ENCODE data around the gene FLNC.

The FLNC gene

GRCh38 chr7:128849156-128849515, 18.9 kb downstream of the FLNC start:
- no peak for DNase-seq (ENCODE audit: extremely low read depth, low read depth)
- H3K4me3 ChIP-seq (replicated peaks; ENCODE audit: low read depth, low read length), result no peak overlapping the region
- no peak for TF ChIP-seq CTCF (IDR thresholded peaks at IDR 0.05; ENCODE audit: low read depth, low read length, missing control alignments)

GRCh38 chr7:128849804-128850490, 19.7 kb downstream of the FLNC start:
- no peak for TF ChIP-seq CTCF (IDR thresholded peaks at IDR 0.05; ENCODE audit: low read depth, low read length, missing control alignments)
- no peak overlapping the region for H3K4me3 ChIP-seq (replicated peaks; ENCODE audit: low read depth, low read length)

DNA sequence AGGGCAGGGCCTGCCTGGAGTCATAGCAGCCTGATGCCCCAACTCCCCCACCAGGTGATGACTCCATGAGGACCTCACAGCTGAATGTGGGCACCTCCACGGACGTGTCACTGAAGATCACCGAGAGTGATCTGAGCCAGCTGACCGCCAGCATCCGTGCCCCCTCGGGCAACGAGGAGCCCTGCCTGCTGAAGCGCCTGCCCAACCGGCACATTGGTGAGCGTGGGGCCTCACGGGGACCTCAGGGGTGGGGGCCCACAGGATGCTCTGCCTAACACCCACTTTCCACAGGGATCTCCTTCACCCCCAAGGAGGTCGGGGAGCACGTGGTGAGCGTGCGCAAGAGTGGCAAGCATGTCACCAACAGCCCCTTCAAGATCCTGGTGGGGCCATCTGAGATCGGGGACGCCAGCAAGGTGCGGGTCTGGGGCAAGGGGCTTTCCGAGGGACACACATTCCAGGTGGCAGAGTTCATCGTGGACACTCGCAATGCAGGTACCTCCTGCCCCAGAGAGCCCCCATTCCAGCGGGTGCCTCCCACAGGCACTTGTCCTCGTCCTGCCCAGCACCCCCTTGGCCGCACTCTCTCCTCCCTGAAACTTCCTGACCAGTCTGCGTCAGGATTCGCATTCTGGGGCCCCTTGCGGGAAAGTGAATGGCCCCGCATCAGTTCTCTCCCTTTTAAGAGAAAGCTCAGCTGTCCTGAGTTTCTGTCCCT, 22.5 kb downstream of the FLNC start:
- no peak overlapping the region for H3K4me3 ChIP-seq (replicated peaks; ENCODE audit: low read depth, low read length)
- TF ChIP-seq CTCF (IDR thresholded peaks at IDR 0.05; ENCODE audit: low read depth, low read length, missing control alignments), result no peak
- DNase-seq (ENCODE audit: extremely low read depth, low read depth), result no peak

More at GRCh38 chr7:128849804-128850490, 19.7 kb downstream of the FLNC start:
- DNase-seq (ENCODE audit: extremely low read depth, low read depth), result no peak

DNA sequence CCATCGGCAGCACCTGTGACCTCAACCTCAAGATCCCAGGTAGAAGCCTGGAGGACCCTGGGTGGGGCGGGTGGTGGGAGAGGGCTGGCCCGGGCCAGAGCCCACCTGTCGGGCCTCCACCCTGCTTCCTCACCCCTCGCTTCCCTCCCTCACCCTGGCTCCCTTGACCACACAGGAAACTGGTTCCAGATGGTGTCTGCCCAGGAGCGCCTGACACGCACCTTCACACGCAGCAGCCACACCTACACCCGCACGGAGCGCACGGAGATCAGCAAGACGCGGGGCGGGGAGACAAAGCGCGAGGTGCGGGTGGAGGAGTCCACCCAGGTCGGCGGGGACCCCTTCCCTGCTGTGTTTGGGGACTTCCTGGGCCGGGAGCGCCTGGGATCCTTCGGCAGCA, 23.6 kb downstream of the FLNC start:
- no peak overlapping the region for H3K4me3 ChIP-seq (replicated peaks; ENCODE audit: low read depth, low read length)
- no peak for DNase-seq (ENCODE audit: extremely low read depth, low read depth)
- TF ChIP-seq CTCF (IDR thresholded peaks at IDR 0.05; ENCODE audit: low read depth, low read length, missing control alignments), result no peak

DNA sequence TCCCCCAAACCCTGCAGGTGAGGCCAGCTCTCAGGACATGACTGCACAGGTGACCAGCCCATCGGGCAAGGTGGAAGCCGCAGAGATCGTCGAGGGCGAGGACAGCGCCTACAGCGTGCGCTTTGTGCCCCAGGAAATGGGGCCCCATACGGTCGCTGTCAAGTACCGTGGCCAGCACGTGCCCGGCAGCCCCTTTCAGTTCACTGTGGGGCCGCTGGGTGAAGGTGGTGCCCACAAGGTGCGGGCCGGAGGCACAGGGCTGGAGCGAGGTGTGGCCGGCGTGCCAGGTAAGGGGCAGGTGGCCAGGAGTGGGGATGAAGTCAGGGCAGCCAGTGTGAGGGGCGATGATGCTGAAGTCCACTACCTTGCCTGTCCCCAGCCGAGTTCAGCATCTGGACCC, 24.2 kb downstream of the FLNC start:
- no peak for TF ChIP-seq CTCF (IDR thresholded peaks at IDR 0.05; ENCODE audit: low read depth, low read length, missing control alignments)
- no peak overlapping the region for H3K4me3 ChIP-seq (replicated peaks; ENCODE audit: low read depth, low read length)
- no peak for DNase-seq (ENCODE audit: extremely low read depth, low read depth)

DNA sequence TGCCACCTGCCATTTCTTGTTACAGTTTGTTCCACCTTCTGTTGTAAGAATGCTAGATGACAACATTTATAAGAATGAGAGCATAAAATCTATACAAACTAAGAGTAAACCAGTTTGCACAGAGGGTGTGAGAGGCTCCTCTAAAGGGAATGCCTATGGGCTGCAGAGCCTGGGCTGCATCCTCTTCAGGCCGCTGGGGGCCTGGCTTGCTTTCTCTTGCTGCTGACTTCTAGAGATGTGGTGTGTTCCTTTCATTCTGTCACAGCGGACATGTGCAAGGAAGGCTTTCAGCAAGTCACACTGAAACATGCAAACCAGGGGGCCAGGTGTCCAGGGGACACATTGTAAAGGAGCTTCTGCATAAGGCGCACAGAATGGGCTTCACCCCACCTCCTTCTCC, 25.4 kb downstream of the FLNC start:
- TF ChIP-seq CTCF (IDR thresholded peaks at IDR 0.05; ENCODE audit: low read depth, low read length, missing control alignments), result no peak

More for the DNA sequence above, 25.4 kb downstream of the FLNC start:
- H3K4me3 ChIP-seq (replicated peaks; ENCODE audit: low read depth, low read length), result no peak overlapping the region
- DNase-seq (ENCODE audit: extremely low read depth, low read depth), result no peak
